ENCODE data around the gene BNIPL. TPM values are rescaled to one million over a fixed set of nuclear protein-coding genes. Genes with fewer than 3 reads are reported as not detected.
A peak's percentile ranks its signal among the peaks of the same experiment; 100 is the strongest.

The BNIPL gene
- total and polyA plus RNA-seq, 2 of the 13 experiments (the other 11 are each of a cell fraction or from before 2014, with no cell fraction given) = 0.40 to 1.1 TPM

- TF ChIP-seq CAMTA2 (CRISPR knock-in tag; IDR thresholded peaks at IDR 0.05; ENCODE audit: borderline replicate concordance) (no peak), REL (CRISPR knock-in tag; conservative IDR thresholded peaks at IDR 0.05) (no peak; the same call in 1 of the 2 replicates), ZNF260 (CRISPR knock-in tag; IDR thresholded peaks at IDR 0.05; ENCODE audit: borderline replicate concordance, low read depth) (no peak), HNRNPLL (IDR thresholded peaks at IDR 0.05; ENCODE audit: low read depth, low read length, poor library complexity, severe bottlenecking) (peak; percentile 71), KMT2A (CRISPR knock-in tag; IDR thresholded peaks at IDR 0.05) (peak; percentile 51), ZNF720 (CRISPR knock-in tag; IDR thresholded peaks at IDR 0.05) (no peak), ZKSCAN1 (IDR thresholded peaks at IDR 0.05; ENCODE audit: low read length) (no peak), ZNF546 (CRISPR knock-in tag; conservative IDR thresholded peaks at IDR 0.05) (no peak), IKZF5 (CRISPR knock-in tag; IDR thresholded peaks at IDR 0.05) (peak; percentile 60; the same call in 1 of the 2 replicates), CREB3 (CRISPR knock-in tag; IDR thresholded peaks at IDR 0.05) (no peak), TCF7 (IDR thresholded peaks at IDR 0.05; ENCODE audit: low read depth) (no peak), TGIF2 (CRISPR knock-in tag; IDR thresholded peaks at IDR 0.05) (peak; percentile 52; the same call in 1 of the 2 replicates), IKZF4 (CRISPR knock-in tag; IDR thresholded peaks at IDR 0.05; ENCODE audit: borderline replicate concordance, low read depth, not compliant biosample characterization) (no peak), ZNF232 (CRISPR knock-in tag; IDR thresholded peaks at IDR 0.05; ENCODE audit: borderline replicate concordance) (no peak), MATR3 (CRISPR knock-in tag; IDR thresholded peaks at IDR 0.05) (no peak), MBD4 (IDR thresholded peaks at IDR 0.05; ENCODE audit: borderline replicate concordance, low read length) (no peak), ELK4 (CRISPR knock-in tag; IDR thresholded peaks at IDR 0.05; ENCODE audit: borderline replicate concordance) (no peak), SSRP1 (CRISPR knock-in tag; IDR thresholded peaks at IDR 0.05) (no peak), ZNF576 (CRISPR knock-in tag; IDR thresholded peaks at IDR 0.05) (no peak), ZNF30 (CRISPR knock-in tag; IDR thresholded peaks at IDR 0.05) (no peak), ZBTB37 (CRISPR knock-in tag; IDR thresholded peaks at IDR 0.05) (no peak), STAT5B (CRISPR knock-in tag; IDR thresholded peaks at IDR 0.05) (no peak), REPIN1 (CRISPR knock-in tag; IDR thresholded peaks at IDR 0.05; ENCODE audit: borderline replicate concordance, low read depth) (peak; percentile 19; the same call in 1 of the 2 replicates), E2F5 (CRISPR knock-in tag; conservative IDR thresholded peaks at IDR 0.05) (no peak)
Observed at GRCh38 chr1:151059109-151060006, 23.0 kb downstream of the BNIPL start, which contains the start of gene CDC42SE1 (continued).
